Epidermal melanocyte (primary cell): ENCODE data around the gene ZDHHC12.
A peak's percentile ranks its signal among the peaks of the same experiment; 100 is the strongest.
"Not testable (repeated sequence)": the region's sequence is repeated elsewhere in the genome, so short reads cannot be mapped to it uniquely, and the experiment has no call there.

Experiments used
- DNase-seq: peaks from one replicate; pipeline ENCODE4 v3.0.0; 2011; ENCODE audit warnings: low spot score; ENCODE audit not compliant: insufficient read length

ZDHHC12 gene

GRCh38 chr9:128712451-128713410, 11.2 kb downstream of the ZDHHC12 start:
- no peak for DNase-seq

GRCh38 chr9:128707446-128707845, 16.5 kb downstream of the ZDHHC12 start:
- DNase-seq: no peak

GRCh38 chr9:128706671-128707381, 17.1 kb downstream of the ZDHHC12 start:
- DNase-seq: no peak

- DNase-seq: no peak
Observed at GRCh38 chr9:128706045-128706444, 17.9 kb downstream of the ZDHHC12 start.

DNA sequence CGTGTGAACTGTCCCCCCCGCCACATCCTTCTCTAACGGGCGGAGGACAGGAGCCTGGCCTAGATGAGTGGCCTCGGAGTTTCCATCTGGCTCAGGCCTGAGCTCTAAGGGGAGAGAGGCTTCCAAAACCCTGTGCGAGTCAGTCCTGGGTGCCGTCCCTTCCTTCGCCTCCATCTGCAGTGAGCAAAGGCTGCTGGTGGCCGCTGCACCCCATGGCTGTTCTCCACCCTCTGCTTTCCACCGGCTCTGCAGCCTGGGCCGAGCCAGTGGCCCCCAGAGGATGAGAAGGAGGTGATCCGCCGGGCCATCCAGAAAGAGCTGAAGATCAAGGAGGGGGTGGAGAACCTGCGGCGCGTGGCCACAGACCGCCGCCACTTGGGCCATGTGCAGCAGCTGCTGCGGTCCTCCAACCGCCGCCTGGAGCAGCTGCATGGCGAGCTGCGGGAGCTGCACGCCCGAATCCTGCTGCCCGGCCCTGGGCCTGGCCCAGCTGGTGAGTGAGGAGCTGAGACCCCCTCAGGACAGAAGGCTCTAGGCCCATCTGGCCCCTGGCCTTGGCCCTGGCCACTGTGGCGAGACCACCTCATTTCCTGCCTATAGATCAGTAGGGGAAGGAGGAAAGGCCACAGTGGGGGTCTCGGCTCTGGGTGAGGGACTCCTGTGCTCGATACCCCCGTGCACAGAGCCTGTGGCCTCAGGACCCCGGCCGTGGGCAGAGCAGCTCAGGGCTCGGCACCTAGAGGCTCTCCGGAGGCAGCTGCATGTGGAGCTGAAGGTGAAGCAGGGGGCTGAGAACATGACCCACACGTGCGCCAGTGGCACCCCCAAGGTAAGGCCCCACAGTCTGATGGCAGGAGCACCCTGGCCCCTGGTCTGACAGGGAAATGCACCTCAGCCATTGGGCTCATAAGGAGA, 18.6 kb downstream of the ZDHHC12 start:
- no peak for DNase-seq

GRCh38 chr9:128704356-128704670, 19.6 kb downstream of the ZDHHC12 start:
- no peak for DNase-seq

- DNase-seq: no peak
Observed at GRCh38 chr9:128703616-128704355, 20.1 kb downstream of the ZDHHC12 start.

GRCh38 chr9:128702949-128703615, 20.8 kb downstream of the ZDHHC12 start:
- DNase-seq: no peak

GRCh38 chr9:128702445-128702948, 21.4 kb downstream of the ZDHHC12 start, which contains the start of gene PKN3:
PKN3 (plus strand) TSS chr9:128702503; CDS start chr9:128702916, 413 bp downstream.
- peak; percentile 97 for DNase-seq

GRCh38 chr9:128701227-128701854, 22.6 kb downstream of the ZDHHC12 start:
- no peak for DNase-seq

GRCh38 chr9:128699096-128699795, 24.7 kb downstream of the ZDHHC12 start:
- not testable (repeated sequence) for DNase-seq

DNA sequence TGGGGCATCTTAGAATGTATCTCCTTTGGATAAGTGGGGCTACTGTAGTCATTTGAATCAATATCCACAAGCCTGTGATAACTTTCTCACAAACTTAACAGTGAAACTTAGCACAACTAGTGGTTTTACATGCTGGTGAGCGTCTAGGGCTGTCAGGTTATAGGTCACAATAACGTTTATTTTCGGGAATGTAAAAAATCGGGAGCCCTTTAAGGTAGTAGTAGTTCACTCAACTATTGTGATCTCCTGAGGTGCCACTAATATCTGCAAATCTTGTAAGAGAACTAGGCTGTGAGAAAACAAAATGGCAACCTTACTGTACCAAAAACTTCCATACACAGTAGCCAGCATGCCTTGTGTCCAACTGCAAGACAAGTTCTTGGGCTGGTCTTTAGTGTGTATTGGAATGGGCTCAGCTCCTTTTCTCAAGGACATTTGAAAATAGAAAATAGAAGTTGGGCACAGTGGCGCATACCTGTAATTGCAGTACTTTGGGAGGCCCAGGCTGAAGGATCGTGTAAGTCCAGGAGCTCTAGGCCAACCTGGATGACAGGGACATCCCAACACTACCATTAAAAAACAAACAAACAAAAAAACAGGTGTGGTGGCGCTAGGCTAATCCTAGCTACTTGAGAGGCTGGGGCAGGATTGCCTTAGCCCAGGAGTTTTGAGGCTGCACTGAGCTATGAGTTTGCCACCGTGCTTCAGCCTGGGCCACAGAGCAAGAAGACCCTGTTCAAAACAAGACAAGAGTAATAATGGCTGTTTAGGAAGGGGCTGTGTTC, 26.8 kb downstream of the ZDHHC12 start:
- no peak for DNase-seq

DNA sequence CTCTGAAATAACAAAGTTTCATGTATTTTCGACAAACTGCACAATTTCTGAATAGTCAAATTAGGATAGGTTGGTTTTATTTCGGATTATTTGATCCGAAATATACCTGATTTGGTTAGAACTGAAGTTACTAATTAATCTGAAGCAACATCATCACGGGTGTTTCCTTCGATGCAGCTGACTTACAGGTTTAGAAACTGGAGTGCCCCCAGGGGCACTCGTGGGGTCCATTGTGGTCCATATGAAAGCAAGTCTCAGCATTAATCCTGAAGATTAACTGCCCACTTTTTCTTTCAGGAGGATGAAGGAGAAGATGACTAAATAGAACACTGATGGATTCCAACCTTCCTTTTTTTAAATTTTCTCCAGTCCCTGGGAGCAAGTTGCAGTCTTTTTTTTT, 29.6 kb downstream of the ZDHHC12 start:
- DNase-seq: no peak

GRCh38 chr9:128693738-128694137, 30.2 kb downstream of the ZDHHC12 start:
- DNase-seq: not testable (repeated sequence)

DNA sequence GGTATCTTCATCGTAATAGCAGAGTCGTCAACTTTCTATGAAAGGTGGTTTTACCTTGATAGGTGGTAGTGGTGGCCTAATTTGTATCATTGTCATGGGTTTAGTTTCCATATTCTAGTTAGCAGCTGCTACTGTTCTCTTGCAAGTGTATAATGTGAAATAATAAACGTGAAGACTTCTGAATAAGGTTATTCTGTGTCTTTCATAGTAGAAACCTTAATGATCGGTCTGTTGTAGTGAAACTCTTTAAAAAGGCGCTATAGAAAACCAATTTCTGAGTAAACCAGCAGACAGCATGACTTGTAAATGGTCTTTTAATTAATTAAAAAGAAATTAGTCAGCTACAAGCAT, 33.3 kb downstream of the ZDHHC12 start:
- DNase-seq: no peak

GRCh38 chr9:128689820-128690683, 33.9 kb downstream of the ZDHHC12 start:
- peak; percentile 90 for DNase-seq

DNA sequence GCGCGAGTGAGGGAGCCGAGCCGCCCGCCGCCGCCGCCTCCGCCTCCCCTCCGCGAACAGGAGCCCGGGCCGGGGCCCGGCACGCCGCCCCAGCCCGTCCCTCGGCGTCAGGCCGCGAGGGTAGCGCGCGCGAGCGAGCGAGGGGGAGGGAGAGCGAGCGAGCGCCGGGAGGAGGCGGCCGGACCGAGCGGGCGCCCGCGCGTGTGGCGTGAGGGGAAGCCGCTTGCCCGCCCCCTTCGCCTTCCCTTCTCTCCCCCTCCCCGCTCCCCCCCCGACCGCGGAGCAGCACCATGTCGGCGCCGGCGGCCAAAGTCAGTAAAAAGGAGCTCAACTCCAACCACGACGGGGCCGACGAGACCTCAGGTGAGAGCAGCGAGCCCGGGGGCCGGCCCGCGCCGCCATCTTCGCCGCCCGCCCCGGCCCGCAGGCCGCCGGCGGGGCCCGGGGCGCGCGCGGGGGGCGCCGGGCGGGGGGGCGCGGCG, 34.6 kb downstream of the ZDHHC12 start:
- DNase-seq: no peak
